Activated naive CD4-positive, alpha-beta T cell treated with anti-CD3 and anti-CD28 coated beads, Interleukin-2, amount 50 U/mL, for 24 hours (primary cell): Measurements from ENCODE around the gene USP37.
A peak's percentile ranks its signal among the peaks of the same experiment; 100 is the strongest.

ENCODE experiments used
- H3K27ac Mint-ChIP-seq: one replicate; pipeline ENCODE4 v1.8.0; 2021; ENCODE audit warnings: mild to moderate bottlenecking, mixed read lengths
- H3K27me3 Mint-ChIP-seq: one replicate; pipeline ENCODE4 v1.8.0; 2021; ENCODE audit warnings: mixed read lengths
- H3K36me3 Mint-ChIP-seq: one replicate; pipeline ENCODE4 v1.8.0; 2021; ENCODE audit warnings: mixed read lengths
- H3K4me1 Mint-ChIP-seq: one replicate; pipeline ENCODE4 v1.8.0; 2021; ENCODE audit warnings: mixed read lengths
- H3K4me3 Mint-ChIP-seq: one replicate; pipeline ENCODE4 v1.8.0; 2021; ENCODE audit warnings: mild to moderate bottlenecking, mixed read lengths
- H3K9me3 Mint-ChIP-seq: one replicate; pipeline ENCODE4 v1.8.0; 2021; ENCODE audit warnings: mixed read lengths

USP37 gene

GRCh38 chr2:218568190-218569037 is at the start of gene USP37, which contains the start of gene CNOT9:
Gene USP37 (minus strand): TSS chr2:218568351. CDS start chr2:218558653, 9,698 bp downstream.
Gene CNOT9 (plus strand): TSS chr2:218568839. CDS start chr2:218568955, 116 bp downstream.
- no peaks in the 10 kb centered on the region for H3K9me3 Mint-ChIP-seq
- H3K36me3 Mint-ChIP-seq, result peaks cover 8% of the 10 kb centered on the region
- H3K4me3 Mint-ChIP-seq, result peak within 1 kb of the TSS; percentile 96
- peak within 1 kb of the TSS; percentile 99 for H3K27ac Mint-ChIP-seq
- no peaks in the 10 kb centered on the region for H3K27me3 Mint-ChIP-seq
- peaks cover 61% of the 10 kb centered on the region for H3K4me1 Mint-ChIP-seq

- Mint-ChIP-seq H3K4me3 (no peak overlapping the region), H3K27ac (no peak overlapping the region), H3K9me3 (no peaks in the 10 kb centered on the region), H3K4me1 (no peaks in the 10 kb centered on the region), H3K36me3 (no peaks in the 10 kb centered on the region), H3K27me3 (no peaks in the 10 kb centered on the region)
Measured at GRCh38 chr2:218615868-218616315, 47.7 kb upstream of the USP37 start.

GRCh38 chr2:218607436-218608115 is 39.4 kb upstream of the USP37 start, which contains the start of gene PLCD4:
Gene PLCD4 (plus strand): TSS chr2:218607899. CDS start chr2:218615740, 7,841 bp downstream.
- H3K27me3 Mint-ChIP-seq, result peaks cover 4% of the 10 kb centered on the region
- no peak within 1 kb of the TSS for H3K27ac Mint-ChIP-seq
- no peaks in the 10 kb centered on the region for H3K9me3 Mint-ChIP-seq
- no peak within 1 kb of the TSS for H3K4me3 Mint-ChIP-seq
- no peaks in the 10 kb centered on the region for H3K4me1 Mint-ChIP-seq
- H3K36me3 Mint-ChIP-seq, result no peaks in the 10 kb centered on the region

- Mint-ChIP-seq H3K9me3 (no peaks in the 10 kb centered on the region), H3K4me3 (no peak overlapping the region), H3K27ac (no peak overlapping the region), H3K36me3 (no peaks in the 10 kb centered on the region), H3K27me3 (peaks cover 4% of the 10 kb centered on the region), H3K4me1 (no peaks in the 10 kb centered on the region)
Measured at GRCh38 chr2:218605432-218605831, 37.3 kb upstream of the USP37 start.

GRCh38 chr2:218585541-218585940 is 17.4 kb upstream of the USP37 start:
- Mint-ChIP-seq H3K4me1 (peaks cover 21% of the 10 kb centered on the region), H3K9me3 (no peaks in the 10 kb centered on the region), H3K27me3 (no peaks in the 10 kb centered on the region), H3K4me3 (no peak overlapping the region), H3K36me3 (peaks cover 16% of the 10 kb centered on the region), H3K27ac (no peak overlapping the region)

GRCh38 chr2:218583983-218584850 is 16.1 kb upstream of the USP37 start:
- Mint-ChIP-seq H3K27ac (no peak overlapping the region), H3K4me3 (no peak overlapping the region), H3K4me1 (peaks cover 25% of the 10 kb centered on the region), H3K36me3 (peaks cover 18% of the 10 kb centered on the region), H3K9me3 (no peaks in the 10 kb centered on the region), H3K27me3 (no peaks in the 10 kb centered on the region)

GRCh38 chr2:218582076-218582475 is 13.9 kb upstream of the USP37 start:
- Mint-ChIP-seq H3K27me3 (no peaks in the 10 kb centered on the region), H3K4me1 (peaks cover 44% of the 10 kb centered on the region), H3K36me3 (peaks cover 16% of the 10 kb centered on the region), H3K4me3 (no peak overlapping the region), H3K9me3 (no peaks in the 10 kb centered on the region), H3K27ac (no peak overlapping the region)

- no peak overlapping the region for H3K4me3 Mint-ChIP-seq
- H3K9me3 Mint-ChIP-seq, result no peaks in the 10 kb centered on the region
- H3K4me1 Mint-ChIP-seq, result peaks cover 61% of the 10 kb centered on the region
- peaks cover 11% of the 10 kb centered on the region for H3K36me3 Mint-ChIP-seq
- no peak overlapping the region for H3K27ac Mint-ChIP-seq
- no peaks in the 10 kb centered on the region for H3K27me3 Mint-ChIP-seq
Measured at GRCh38 chr2:218578272-218578877, 10.2 kb upstream of the USP37 start.

- Mint-ChIP-seq H3K27me3 (no peaks in the 10 kb centered on the region), H3K9me3 (no peaks in the 10 kb centered on the region), H3K36me3 (peaks cover 6% of the 10 kb centered on the region), H3K4me1 (peaks cover 58% of the 10 kb centered on the region), H3K4me3 (no peak overlapping the region), H3K27ac (no peak overlapping the region)
Measured at GRCh38 chr2:218577482-218578220, 9.5 kb upstream of the USP37 start.

GRCh38 chr2:218576854-218577253 is 8.7 kb upstream of the USP37 start:
- Mint-ChIP-seq H3K36me3 (peaks cover 6% of the 10 kb centered on the region), H3K4me3 (no peak overlapping the region), H3K4me1 (peaks cover 58% of the 10 kb centered on the region), H3K9me3 (no peaks in the 10 kb centered on the region), H3K27me3 (no peaks in the 10 kb centered on the region), H3K27ac (no peak overlapping the region)

GRCh38 chr2:218570850-218571249 is 2.7 kb upstream of the USP37 start:
- H3K27ac Mint-ChIP-seq, result peak overlapping the region; percentile 99
- no peaks in the 10 kb centered on the region for H3K9me3 Mint-ChIP-seq
- peak overlapping the region; percentile 96 for H3K4me3 Mint-ChIP-seq
- H3K36me3 Mint-ChIP-seq, result peaks cover 8% of the 10 kb centered on the region
- no peaks in the 10 kb centered on the region for H3K27me3 Mint-ChIP-seq
- H3K4me1 Mint-ChIP-seq, result peaks cover 60% of the 10 kb centered on the region

- H3K4me3 Mint-ChIP-seq, result peak overlapping the region; percentile 96
- H3K4me1 Mint-ChIP-seq, result peaks cover 57% of the 10 kb centered on the region
- H3K27ac Mint-ChIP-seq, result peak overlapping the region; percentile 99
- H3K27me3 Mint-ChIP-seq, result no peaks in the 10 kb centered on the region
- peaks cover 8% of the 10 kb centered on the region for H3K36me3 Mint-ChIP-seq
- no peaks in the 10 kb centered on the region for H3K9me3 Mint-ChIP-seq
Measured at GRCh38 chr2:218569661-218570500, 1.7 kb upstream of the USP37 start.

- no peaks in the 10 kb centered on the region for H3K9me3 Mint-ChIP-seq
- no peaks in the 10 kb centered on the region for H3K27me3 Mint-ChIP-seq
- H3K4me1 Mint-ChIP-seq, result peaks cover 59% of the 10 kb centered on the region
- H3K4me3 Mint-ChIP-seq, result peak overlapping the region; percentile 96
- H3K27ac Mint-ChIP-seq, result peak overlapping the region; percentile 99
- peaks cover 8% of the 10 kb centered on the region for H3K36me3 Mint-ChIP-seq
Measured at GRCh38 chr2:218569038-218569431, 884 bp upstream of the USP37 start.

GRCh38 chr2:218567797-218568189 is 358 bp downstream of the USP37 start:
- Mint-ChIP-seq H3K27me3 (no peaks in the 10 kb centered on the region), H3K4me1 (peaks cover 61% of the 10 kb centered on the region), H3K4me3 (peak overlapping the region; percentile 96), H3K36me3 (peaks cover 8% of the 10 kb centered on the region), H3K27ac (peak overlapping the region; percentile 99), H3K9me3 (no peaks in the 10 kb centered on the region)
